ENCODE measurements around the gene NUDCD3.

- TF ChIP-seq CTCF (IDR thresholded peaks at IDR 0.05 in 8 of 11, conservative IDR thresholded peaks at IDR 0.05 in 3 of 11) (no peak), POLR2A (IDR thresholded peaks at IDR 0.05) (no peak), POLR2AphosphoS5 (IDR thresholded peaks at IDR 0.05) (no peak)
Observed at GRCh38 chr7:44391171-44391570, 99.3 kb downstream of the NUDCD3 start.
